ENCODE measurements around the gene USPL1. TPM values are rescaled to one million over a fixed set of nuclear protein-coding genes. Genes with fewer than 3 reads are reported as not detected.

Gene USPL1
- total RNA-seq, 1 donor: 11.6 TPM

DNA sequence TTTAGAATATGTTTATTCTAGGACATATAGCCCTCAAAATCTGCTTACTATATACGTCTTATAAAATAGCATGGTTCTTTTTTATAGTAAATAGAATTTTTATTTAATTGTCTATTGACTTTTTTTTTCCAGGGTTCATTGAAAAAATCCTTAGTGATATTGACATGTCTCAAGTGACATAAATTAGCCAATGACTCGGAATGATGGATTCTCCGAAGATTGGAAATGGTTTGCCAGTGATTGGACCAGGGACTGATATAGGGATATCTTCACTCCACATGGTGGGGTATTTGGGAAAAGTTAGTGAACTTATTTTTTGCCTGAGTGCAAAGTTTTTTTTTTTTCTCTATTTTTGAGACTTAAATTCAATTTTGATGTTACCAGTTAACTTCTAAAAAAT, 3.2 kb downstream of the USPL1 start:
- no peak for DNase-seq (ENCODE audit: insufficient read length, low spot score, missing footprints)
- no peak overlapping the region for H2AFZ ChIP-seq (ENCODE audit: low read length)
- no peaks in the 10 kb centered on the region for H3K27me3 ChIP-seq (ENCODE audit: insufficient read depth, low read length)
- no peak for TF ChIP-seq CTCF (IDR thresholded peaks at IDR 0.05; ENCODE audit: extremely low read depth, low read depth, low read length)
- H4K20me1 ChIP-seq (ENCODE audit: insufficient read depth, low read length): peaks cover 13% of the 10 kb centered on the region
- H3K4me1 ChIP-seq (ENCODE audit: insufficient read depth, low read length): peaks cover 23% of the 10 kb centered on the region
- H3K36me3 ChIP-seq (ENCODE audit: insufficient read depth, low read length): peaks cover 28% of the 10 kb centered on the region
- no peak overlapping the region for H3K4me2 ChIP-seq (ENCODE audit: insufficient read depth, low read length)
- H3K4me3 ChIP-seq (ENCODE audit: insufficient read depth, low read length): no peak overlapping the region
- no peak overlapping the region for H3K27ac ChIP-seq (ENCODE audit: low read depth, low read length)
- no peaks in the 10 kb centered on the region for H3K9me3 ChIP-seq (ENCODE audit: low read depth, low read length)
- H3K79me2 ChIP-seq (ENCODE audit: insufficient read depth, low read length): peaks cover 79% of the 10 kb centered on the region

- Histone ChIP-seq H3K4me1 (ENCODE audit: insufficient read depth, low read length) (peaks cover 21% of the 10 kb centered on the region), H2AFZ (ENCODE audit: low read length) (no peak overlapping the region), H3K4me3 (ENCODE audit: insufficient read depth, low read length) (no peak overlapping the region), H3K4me2 (ENCODE audit: insufficient read depth, low read length) (no peak overlapping the region), H3K36me3 (ENCODE audit: insufficient read depth, low read length) (peaks cover 28% of the 10 kb centered on the region), H3K9me3 (ENCODE audit: low read depth, low read length) (no peaks in the 10 kb centered on the region), H4K20me1 (ENCODE audit: insufficient read depth, low read length) (peaks cover 13% of the 10 kb centered on the region), H3K27me3 (ENCODE audit: insufficient read depth, low read length) (no peaks in the 10 kb centered on the region), H3K79me2 (ENCODE audit: insufficient read depth, low read length) (peaks cover 84% of the 10 kb centered on the region), H3K27ac (ENCODE audit: low read depth, low read length) (peak overlapping the region; percentile 30)
- no peak for DNase-seq (ENCODE audit: insufficient read length, low spot score, missing footprints)
- no peak for TF ChIP-seq CTCF (IDR thresholded peaks at IDR 0.05; ENCODE audit: extremely low read depth, low read depth, low read length)
These were observed 4.8 kb downstream of the USPL1 start for GRCh38 chr13:30622551-30622950.

DNA sequence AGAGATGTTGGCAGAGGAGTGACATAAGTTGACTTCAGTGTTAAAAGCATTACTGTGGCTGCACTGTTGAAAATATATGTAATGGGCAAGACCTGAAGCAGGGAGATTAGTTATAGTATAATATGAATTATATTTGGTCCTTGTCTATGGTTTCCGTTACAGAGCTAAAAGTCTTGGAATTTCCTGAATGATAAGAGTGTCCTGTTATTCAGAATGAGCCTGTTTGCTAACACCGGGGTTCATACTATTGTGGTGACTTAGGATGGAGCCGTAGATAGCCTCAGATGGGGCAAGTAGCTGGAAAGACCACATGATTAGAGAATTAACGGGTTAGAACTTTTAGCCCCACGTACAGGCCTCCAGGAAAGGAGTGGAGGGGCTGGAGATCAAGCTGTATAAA, 5.7 kb downstream of the USPL1 start:
- Histone ChIP-seq H2AFZ (ENCODE audit: low read length) (no peak overlapping the region), H3K4me1 (ENCODE audit: insufficient read depth, low read length) (peaks cover 21% of the 10 kb centered on the region), H3K27me3 (ENCODE audit: insufficient read depth, low read length) (no peaks in the 10 kb centered on the region), H4K20me1 (ENCODE audit: insufficient read depth, low read length) (peaks cover 11% of the 10 kb centered on the region), H3K4me2 (ENCODE audit: insufficient read depth, low read length) (peak overlapping the region; percentile 14), H3K79me2 (ENCODE audit: insufficient read depth, low read length) (peaks cover 80% of the 10 kb centered on the region), H3K36me3 (ENCODE audit: insufficient read depth, low read length) (peaks cover 28% of the 10 kb centered on the region), H3K27ac (ENCODE audit: low read depth, low read length) (peak overlapping the region; percentile 30), H3K4me3 (ENCODE audit: insufficient read depth, low read length) (no peak overlapping the region), H3K9me3 (ENCODE audit: low read depth, low read length) (no peaks in the 10 kb centered on the region)
- no peak for TF ChIP-seq CTCF (IDR thresholded peaks at IDR 0.05; ENCODE audit: extremely low read depth, low read depth, low read length)
- DNase-seq (ENCODE audit: insufficient read length, low spot score, missing footprints): no peak

DNA sequence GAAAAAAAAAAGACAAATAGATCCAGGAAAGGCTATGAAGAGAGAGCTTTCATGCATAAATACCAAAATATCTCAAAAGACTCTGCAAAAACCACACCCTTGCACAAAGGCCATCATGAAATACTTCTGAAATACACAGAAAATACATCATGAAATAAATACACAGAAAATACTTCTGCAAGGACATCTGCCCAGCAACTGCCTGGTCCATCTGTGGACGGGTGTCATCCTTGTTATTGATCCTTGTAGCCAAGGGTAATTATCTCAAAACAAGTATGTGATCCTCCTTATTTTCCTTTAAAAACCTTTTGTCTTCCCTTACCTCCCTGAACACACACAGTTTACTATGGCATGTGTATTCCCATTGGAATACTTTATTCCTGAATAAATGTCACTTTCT, 6.9 kb downstream of the USPL1 start:
- H3K27ac ChIP-seq (ENCODE audit: low read depth, low read length): no peak overlapping the region
- no peaks in the 10 kb centered on the region for H3K27me3 ChIP-seq (ENCODE audit: insufficient read depth, low read length)
- H3K9me3 ChIP-seq (ENCODE audit: low read depth, low read length): no peaks in the 10 kb centered on the region
- peaks cover 80% of the 10 kb centered on the region for H3K79me2 ChIP-seq (ENCODE audit: insufficient read depth, low read length)
- no peak overlapping the region for H3K4me3 ChIP-seq (ENCODE audit: insufficient read depth, low read length)
- H2AFZ ChIP-seq (ENCODE audit: low read length): no peak overlapping the region
- H3K4me1 ChIP-seq (ENCODE audit: insufficient read depth, low read length): peaks cover 13% of the 10 kb centered on the region
- no peak for TF ChIP-seq CTCF (IDR thresholded peaks at IDR 0.05; ENCODE audit: extremely low read depth, low read depth, low read length)
- DNase-seq (ENCODE audit: insufficient read length, low spot score, missing footprints): no peak
- no peak overlapping the region for H3K4me2 ChIP-seq (ENCODE audit: insufficient read depth, low read length)
- H4K20me1 ChIP-seq (ENCODE audit: insufficient read depth, low read length): peaks cover 9% of the 10 kb centered on the region
- peaks cover 38% of the 10 kb centered on the region for H3K36me3 ChIP-seq (ENCODE audit: insufficient read depth, low read length)

Data from osteoblast (primary cell).